T-cell (primary cell): ENCODE data around the gene ADGRB3. TPM values are rescaled to one million over a fixed set of nuclear protein-coding genes. Genes with fewer than 3 reads are reported as not detected.

Experiments
- ATAC-seq, 4 experiments: fragments of 200-7000 bp in 3 of 4; fragments of 150-1000 bp in 1 of 4; cut with Tn5 transposase; replicated peaks in 1 of 4; 1 replicate in 3 of 4; 2 replicates in 1 of 4; pipeline ENCODE4 v1.10.0; 2021; ENCODE audit warnings: moderate library complexity in 3 of 4, mild to moderate bottlenecking in 2 of 4, moderate number of reproducible peaks in 1 of 4
- CTCF ChIA-PET, 2 donors: fragments of 300-600 bp; sonication (Branson Sonifier 250); formaldehyde crosslinking; loops; one replicate each; lab custom pipeline; 2022; ENCODE audit warnings: antibody characterized with exemption in 2 of 2; lab: Charles Lee
- POLR2A ChIA-PET, 2 donors: fragments of 300-600 bp; sonication (Branson Sonifier 250); formaldehyde crosslinking; loops; one replicate each; lab custom pipeline; 2022; ENCODE audit warnings: antibody characterized with exemption in 2 of 2; lab: Charles Lee
- DNase-seq, 35 experiments: peaks; one replicate each; pipeline versions ENCODE4 v3.0.0 to v3.0.0-alpha.2; 2013 to 2023
- H3K27ac ChIP-seq: one replicate; pipeline ENCODE4 v1.5.1; 2013; ENCODE audit warnings: low read length
- H3K27me3 ChIP-seq, 2 experiments: replicated peaks in 1 of 2; 1 replicate in 1 of 2; 2 replicates in 1 of 2; pipeline versions ENCODE4 v1.6.1 to v1.7.0; 2013; ENCODE audit warnings: low read length in 1 of 2, mixed read lengths in 1 of 2; ENCODE audit not compliant: control insufficient read depth in 2 of 2, insufficient read depth in 2 of 2; ENCODE audit errors: extremely low read depth in 1 of 2
- H3K36me3 ChIP-seq, 2 donors: 1 replicate in 1 of 2; 2 replicates in 1 of 2; pipeline versions ENCODE4 v1.6.1 to v1.7.0; 2013; ENCODE audit warnings: low read length in 1 of 2; ENCODE audit not compliant: control insufficient read depth in 2 of 2, insufficient read depth in 1 of 2; ENCODE audit errors: extremely low read depth in 1 of 2
- H3K4me1 ChIP-seq, 2 experiments: 1 replicate in 1 of 2; 2 replicates in 1 of 2; pipeline versions ENCODE4 v1.6.1 to v1.7.0; 2013; ENCODE audit warnings: low read length in 2 of 2, mixed read lengths in 1 of 2; ENCODE audit not compliant: insufficient read depth in 2 of 2, control insufficient read depth in 1 of 2; ENCODE audit errors: extremely low read depth in 1 of 2
- H3K4me3 ChIP-seq, 2 donors: 1 replicate in 1 of 2; 2 replicates in 1 of 2; pipeline versions ENCODE4 v1.5.1 to v1.7.0; 2013; ENCODE audit warnings: mild to moderate bottlenecking in 2 of 2, low read length in 1 of 2, moderate library complexity in 1 of 2; ENCODE audit not compliant: control insufficient read depth in 1 of 2; ENCODE audit errors: extremely low read depth in 1 of 2
- H3K9me3 ChIP-seq: 2 replicates; pipeline ENCODE4 v1.7.0; 2013
- H3K27ac Mint-ChIP-seq, 2 donors: one replicate each; pipeline ENCODE4 v1.8.0; 2020 to 2021; ENCODE audit warnings: mild to moderate bottlenecking in 2 of 2, mixed read lengths in 2 of 2
- H3K27me3 Mint-ChIP-seq, 2 donors: one replicate each; pipeline ENCODE4 v1.8.0; 2021 to 2022; ENCODE audit warnings: mixed read lengths in 2 of 2
- H3K36me3 Mint-ChIP-seq: one replicate; pipeline ENCODE4 v1.8.0; 2021; ENCODE audit warnings: mixed read lengths
- H3K4me1 Mint-ChIP-seq, 3 donors: one replicate each; pipeline ENCODE4 v1.8.0; 2020 to 2022; ENCODE audit warnings: mixed read lengths in 3 of 3, mild to moderate bottlenecking in 1 of 3
- H3K4me3 Mint-ChIP-seq, 3 donors: one replicate each; pipeline ENCODE4 v1.8.0; 2020 to 2022; ENCODE audit warnings: mild to moderate bottlenecking in 3 of 3, mixed read lengths in 3 of 3, moderate library complexity in 3 of 3
- H3K9me3 Mint-ChIP-seq, 3 donors: one replicate each; pipeline ENCODE4 v1.8.0; 2020 to 2022; ENCODE audit warnings: mixed read lengths in 3 of 3
- WGBS: methylation state at CpG from one replicate; pipeline ENCODE4 v1.1.5; 2013; ENCODE audit warnings: missing lambda C conversion rate; ENCODE audit not compliant: insufficient coverage; 5-methylcytosine and 5-hydroxymethylcytosine counted together
- total RNA-seq, 35 experiments: library from RNA in 6 of 35; stranded (reverse) in 6 of 35; fragments of 120-200 nt in 1 of 35; gene quantifications; one replicate each; pipeline versions ENCODE4 v1.2.1 to v1.2.4 and lab custom pipeline; 2013 to 2026

ADGRB3 gene
- total RNA-seq, 5 donors from 2014 or later (not counting 1 experiment from before 2014, with no cell fraction given), result not detected

- no peak overlapping the region for H3K4me3 Mint-ChIP-seq
- Histone ChIP-seq H3K9me3 (no peaks in the 10 kb centered on the region), H3K4me1 (peaks cover under 1 to 5% of the 10 kb centered on the region in 2 experiments), H3K27ac (no peak overlapping the region), H3K4me3 (no peak overlapping the region), H3K27me3 (peaks cover 7 to 8% of the 10 kb centered on the region in 2 experiments), H3K36me3 (no peaks in the 10 kb centered on the region)
- DNase-seq (no peak), ATAC-seq (no peak)
- H3K9me3 Mint-ChIP-seq, result no peaks in the 10 kb centered on the region
- H3K4me1 Mint-ChIP-seq, result peaks cover 7 to 18% (median 7%) of the 10 kb centered on the region in 3 donors
- H3K27ac Mint-ChIP-seq, result no peak overlapping the region
- POLR2A ChIA-PET, result no interaction called here
- CTCF ChIA-PET, result no interaction called here
- no peaks in the 10 kb centered on the region for H3K36me3 Mint-ChIP-seq
- WGBS, result 13% methylated on average over 2 of the region's 3 CpGs
- peaks cover 31 to 33% of the 10 kb centered on the region in 2 donors for H3K27me3 Mint-ChIP-seq
These were observed 5.4 kb downstream of the ADGRB3 start for GRCh38 chr6:68640491-68640835.

DNA sequence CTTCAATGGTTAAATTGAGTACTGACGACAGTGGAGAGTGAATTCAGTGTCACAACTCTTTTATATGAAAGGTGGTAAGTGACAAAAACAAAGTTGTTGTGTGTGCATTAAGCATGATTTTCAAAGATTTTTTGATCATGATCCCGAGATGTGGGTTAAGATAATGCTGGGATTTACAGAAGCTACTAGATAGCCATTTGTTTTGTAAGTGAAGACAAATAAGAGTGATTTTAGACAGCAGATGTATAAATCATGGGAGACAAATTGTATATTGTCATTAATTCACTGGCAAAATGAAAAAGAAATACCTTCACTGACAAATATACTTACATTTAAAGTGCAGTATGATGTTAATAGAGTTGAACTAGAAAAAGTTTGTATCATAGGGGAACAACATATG is 6.1 kb downstream of the ADGRB3 start:
- no peak overlapping the region for H3K27ac Mint-ChIP-seq
- DNase-seq, result no peak
- no peaks in the 10 kb centered on the region for H3K9me3 ChIP-seq
- H3K4me1 Mint-ChIP-seq, result peaks cover 0 to 11% (median under 1%) of the 10 kb centered on the region in 3 donors
- no peak overlapping the region for H3K4me3 Mint-ChIP-seq
- CTCF ChIA-PET, result no interaction called here
- peaks cover 24 to 27% of the 10 kb centered on the region in 2 donors for H3K27me3 Mint-ChIP-seq
- no peaks in the 10 kb centered on the region for H3K4me1 ChIP-seq
- no peaks in the 10 kb centered on the region for H3K36me3 ChIP-seq
- no peaks in the 10 kb centered on the region for H3K36me3 Mint-ChIP-seq
- WGBS, result 58% methylated on average over 1 of the region's 2 CpGs
- no peak for ATAC-seq
- no peaks in the 10 kb centered on the region for H3K9me3 Mint-ChIP-seq
- no peak overlapping the region for H3K27ac ChIP-seq
- no peak overlapping the region for H3K4me3 ChIP-seq
- POLR2A ChIA-PET, result no interaction called here
- peaks cover 2 to 7% of the 10 kb centered on the region in 2 experiments for H3K27me3 ChIP-seq

DNA sequence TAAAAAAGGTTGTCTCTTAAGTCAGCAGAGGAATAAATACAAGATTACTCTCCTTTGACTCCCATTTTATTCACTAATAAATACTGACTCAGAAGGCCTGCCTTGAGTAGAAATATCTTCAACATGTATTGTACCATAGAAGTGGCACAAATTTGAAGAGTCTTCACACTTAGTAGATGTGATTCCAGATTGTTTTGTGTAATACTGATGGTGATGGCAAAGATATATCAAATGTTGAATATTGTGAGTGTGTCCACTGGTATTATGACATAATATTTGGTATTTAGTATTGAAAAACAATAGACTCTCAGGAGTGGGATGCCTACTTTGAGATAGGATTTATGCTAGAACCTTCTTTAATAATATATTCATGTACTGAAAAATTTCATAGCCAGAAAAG is 7.0 kb downstream of the ADGRB3 start:
- no peaks in the 10 kb centered on the region for H3K4me1 ChIP-seq
- peaks cover 0 to 2% of the 10 kb centered on the region in 2 experiments for H3K27me3 ChIP-seq
- H3K4me3 ChIP-seq, result no peak overlapping the region
- Mint-ChIP-seq H3K4me3 (no peak overlapping the region), H3K4me1 (peaks cover 0 to 1% (median 0%) of the 10 kb centered on the region in 3 donors), H3K9me3 (no peaks in the 10 kb centered on the region), H3K36me3 (no peaks in the 10 kb centered on the region), H3K27me3 (peaks cover 18 to 20% of the 10 kb centered on the region in 2 donors), H3K27ac (no peak overlapping the region)
- ATAC-seq (no peak), DNase-seq (no peak)
- POLR2A ChIA-PET, result no interaction called here
- no peak overlapping the region for H3K27ac ChIP-seq
- H3K9me3 ChIP-seq, result no peaks in the 10 kb centered on the region
- CTCF ChIA-PET, result no interaction called here
- H3K36me3 ChIP-seq, result no peaks in the 10 kb centered on the region

- no peak overlapping the region for H3K4me3 ChIP-seq
- ATAC-seq, result no peak
- H3K27ac Mint-ChIP-seq, result no peak overlapping the region
- no peaks in the 10 kb centered on the region for H3K4me1 ChIP-seq
- H3K9me3 Mint-ChIP-seq, result no peaks in the 10 kb centered on the region
- peaks cover 11 to 14% of the 10 kb centered on the region in 2 donors for H3K27me3 Mint-ChIP-seq
- no peaks in the 10 kb centered on the region for H3K36me3 Mint-ChIP-seq
- H3K9me3 ChIP-seq, result no peaks in the 10 kb centered on the region
- ChIA-PET POLR2A (no interaction called here), CTCF (no interaction called here)
- no peak overlapping the region for H3K27ac ChIP-seq
- no CpG with 5 or more reads among the region's 1 CpG for WGBS
- no peaks in the 10 kb centered on the region for H3K36me3 ChIP-seq
- no peak for DNase-seq
- no peak overlapping the region for H3K4me3 Mint-ChIP-seq
- no peaks in the 10 kb centered on the region for H3K27me3 ChIP-seq
- no peaks in the 10 kb centered on the region for H3K4me1 Mint-ChIP-seq
These were observed 7.9 kb downstream of the ADGRB3 start for GRCh38 chr6:68642977-68643376.

DNA sequence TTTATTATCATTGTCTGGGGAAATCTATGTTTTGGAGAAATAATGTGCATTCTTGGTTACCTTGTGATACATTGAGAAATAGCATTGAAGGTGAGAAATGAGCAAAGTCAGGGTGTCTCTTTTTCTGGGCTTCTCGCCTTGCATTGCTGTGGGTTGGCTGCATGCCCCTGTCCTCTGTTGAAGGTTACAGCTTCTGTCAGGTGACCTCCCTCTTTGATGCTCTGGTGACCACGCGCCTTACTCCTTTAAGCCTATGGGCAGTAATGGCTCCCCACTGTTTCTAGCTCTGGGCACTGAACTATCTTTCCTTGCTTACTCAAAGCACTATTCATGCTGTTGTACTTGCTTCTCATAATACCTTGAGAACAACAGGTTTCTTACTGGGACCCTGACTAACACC is 14.6 kb downstream of the ADGRB3 start:
- Histone ChIP-seq H3K27me3 (no peaks in the 10 kb centered on the region), H3K4me3 (no peak overlapping the region), H3K4me1 (no peaks in the 10 kb centered on the region), H3K36me3 (no peaks in the 10 kb centered on the region), H3K9me3 (no peaks in the 10 kb centered on the region), H3K27ac (no peak overlapping the region)
- H3K27ac Mint-ChIP-seq, result no peak overlapping the region
- no peak for DNase-seq
- no peaks in the 10 kb centered on the region for H3K4me1 Mint-ChIP-seq
- ChIA-PET CTCF (no interaction called here), POLR2A (no interaction called here)
- H3K27me3 Mint-ChIP-seq, result no peaks in the 10 kb centered on the region
- no peak overlapping the region for H3K4me3 Mint-ChIP-seq
- H3K36me3 Mint-ChIP-seq, result no peaks in the 10 kb centered on the region
- no peak for ATAC-seq
- WGBS, result 100% methylated on average over 1 of the region's 3 CpGs
- no peaks in the 10 kb centered on the region for H3K9me3 Mint-ChIP-seq

DNA sequence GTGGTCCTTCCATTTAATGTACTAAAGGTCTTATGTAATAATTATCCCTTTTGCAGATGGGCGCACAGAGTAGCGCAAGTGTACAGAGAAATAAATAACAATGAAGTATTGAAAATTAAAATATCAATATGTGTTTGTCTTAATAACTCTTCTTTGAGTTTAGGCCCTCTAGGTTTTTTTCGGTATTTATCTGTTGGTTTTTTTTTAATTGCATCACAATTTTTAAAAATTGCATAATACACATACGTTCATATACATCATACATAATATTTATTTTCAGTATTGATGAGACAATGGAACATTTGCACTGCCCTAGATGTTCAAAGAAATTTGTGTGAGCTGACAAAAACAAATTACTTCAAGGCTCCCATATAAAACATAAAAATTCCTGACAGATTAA is 15.1 kb downstream of the ADGRB3 start:
- ChIA-PET CTCF (no interaction called here), POLR2A (no interaction called here)
- no CpG with 5 or more reads among the region's 4 CpGs for WGBS
- Mint-ChIP-seq H3K9me3 (no peaks in the 10 kb centered on the region), H3K4me3 (no peak overlapping the region), H3K27me3 (no peaks in the 10 kb centered on the region), H3K27ac (no peak overlapping the region), H3K36me3 (no peaks in the 10 kb centered on the region), H3K4me1 (no peaks in the 10 kb centered on the region)
- no peak overlapping the region for H3K27ac ChIP-seq
- no peak overlapping the region for H3K4me3 ChIP-seq
- DNase-seq (no peak), ATAC-seq (no peak)
- H3K4me1 ChIP-seq, result no peaks in the 10 kb centered on the region
- H3K27me3 ChIP-seq, result no peaks in the 10 kb centered on the region
- H3K36me3 ChIP-seq, result no peaks in the 10 kb centered on the region
- H3K9me3 ChIP-seq, result no peaks in the 10 kb centered on the region
